ENCODE measurements around the gene CTSL. TPM values are rescaled to one million over a fixed set of nuclear protein-coding genes. Genes with fewer than 3 reads are reported as not detected.

The CTSL gene
- total RNA-seq, 4 donors from 2014 or later = 102 to 290 (median 137) TPM

GRCh38 chr9:87706066-87706739, 19.7 kb upstream of the CTSL start:
- peaks cover 0 to 9% (median 0%) of the 10 kb centered on the region in 3 donors for H3K4me1 ChIP-seq
- TF ChIP-seq EP300 (IDR thresholded peaks at IDR 0.05) = no peak
- TF ChIP-seq POLR2AphosphoS5 (IDR thresholded peaks at IDR 0.05) = no peak
- TF ChIP-seq POLR2A (IDR thresholded peaks at IDR 0.05) = no peak
- TF ChIP-seq, protein P1, sequence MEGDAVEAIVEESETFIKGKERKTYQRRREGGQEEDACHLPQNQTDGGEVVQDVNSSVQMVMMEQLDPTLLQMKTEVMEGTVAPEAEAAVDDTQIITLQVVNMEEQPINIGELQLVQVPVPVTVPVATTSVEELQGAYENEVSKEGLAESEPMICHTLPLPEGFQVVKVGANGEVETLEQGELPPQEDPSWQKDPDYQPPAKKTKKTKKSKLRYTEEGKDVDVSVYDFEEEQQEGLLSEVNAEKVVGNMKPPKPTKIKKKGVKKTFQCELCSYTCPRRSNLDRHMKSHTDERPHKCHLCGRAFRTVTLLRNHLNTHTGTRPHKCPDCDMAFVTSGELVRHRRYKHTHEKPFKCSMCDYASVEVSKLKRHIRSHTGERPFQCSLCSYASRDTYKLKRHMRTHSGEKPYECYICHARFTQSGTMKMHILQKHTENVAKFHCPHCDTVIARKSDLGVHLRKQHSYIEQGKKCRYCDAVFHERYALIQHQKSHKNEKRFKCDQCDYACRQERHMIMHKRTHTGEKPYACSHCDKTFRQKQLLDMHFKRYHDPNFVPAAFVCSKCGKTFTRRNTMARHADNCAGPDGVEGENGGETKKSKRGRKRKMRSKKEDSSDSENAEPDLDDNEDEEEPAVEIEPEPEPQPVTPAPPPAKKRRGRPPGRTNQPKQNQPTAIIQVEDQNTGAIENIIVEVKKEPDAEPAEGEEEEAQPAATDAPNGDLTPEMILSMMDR (IDR thresholded peaks at IDR 0.05) = no peak
- no peaks in the 10 kb centered on the region for H3K9me3 ChIP-seq
- no peak for ATAC-seq
- 100% methylated on average over 1 to 3 of the region's 39 CpGs for WGBS, 2 donors (ENCODE audit: low coverage in 1 of 2)
- H3K27ac ChIP-seq = no peak overlapping the region
- H3K36me3 ChIP-seq = peaks cover 0 to 79% of the 10 kb centered on the region in 2 donors
- no peak overlapping the region for H3K4me3 ChIP-seq
- H3K27me3 ChIP-seq = no peaks in the 10 kb centered on the region

DNA sequence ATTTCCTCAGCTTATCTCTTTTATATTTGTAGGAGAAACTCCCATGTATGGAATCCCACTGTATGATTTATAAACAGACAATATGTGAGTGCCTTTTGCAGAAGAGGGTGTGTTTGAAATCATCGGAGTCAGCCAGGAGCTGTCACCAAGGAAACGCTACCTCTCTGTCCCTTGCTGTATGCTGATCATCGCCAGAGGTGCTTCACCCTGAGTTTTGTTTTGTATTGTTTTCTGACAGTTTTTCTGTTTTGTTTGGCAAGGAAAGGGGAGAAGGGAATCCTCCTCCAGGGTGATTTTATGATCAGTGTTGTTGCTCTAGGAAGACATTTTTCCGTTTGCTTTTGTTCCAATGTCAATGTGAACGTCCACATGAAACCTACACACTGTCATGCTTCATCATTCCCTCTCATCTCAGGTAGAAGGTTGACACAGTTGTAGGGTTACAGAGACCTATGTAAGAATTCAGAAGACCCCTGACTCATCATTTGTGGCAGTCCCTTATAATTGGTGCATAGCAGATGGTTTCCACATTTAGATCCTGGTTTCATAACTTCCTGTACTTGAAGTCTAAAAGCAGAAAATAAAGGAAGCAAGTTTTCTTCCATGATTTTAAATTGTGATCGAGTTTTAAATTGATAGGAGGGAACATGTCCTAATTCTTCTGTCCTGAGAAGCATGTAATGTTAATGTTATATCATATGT, 18.0 kb upstream of the CTSL start:
- TF ChIP-seq, protein P1 (IDR thresholded peaks at IDR 0.05) = no peak
- TF ChIP-seq EP300 (IDR thresholded peaks at IDR 0.05) (no peak), POLR2AphosphoS5 (IDR thresholded peaks at IDR 0.05) (no peak), POLR2A (IDR thresholded peaks at IDR 0.05) (no peak)
- Histone ChIP-seq H3K9me3 (no peaks in the 10 kb centered on the region), H3K27ac (no peak overlapping the region), H3K4me1 (peaks cover 0 to 20% (median 8%) of the 10 kb centered on the region in 3 donors), H3K4me3 (no peak overlapping the region), H3K27me3 (no peaks in the 10 kb centered on the region), H3K36me3 (peaks cover 0 to 64% of the 10 kb centered on the region in 2 donors)
- ATAC-seq = no peak
- whole genome bisulfite sequencing, 2 donors (ENCODE audit: low coverage in 1 of 2) = 41 to 55% methylated on average over 6 of the region's 6 CpGs

DNA sequence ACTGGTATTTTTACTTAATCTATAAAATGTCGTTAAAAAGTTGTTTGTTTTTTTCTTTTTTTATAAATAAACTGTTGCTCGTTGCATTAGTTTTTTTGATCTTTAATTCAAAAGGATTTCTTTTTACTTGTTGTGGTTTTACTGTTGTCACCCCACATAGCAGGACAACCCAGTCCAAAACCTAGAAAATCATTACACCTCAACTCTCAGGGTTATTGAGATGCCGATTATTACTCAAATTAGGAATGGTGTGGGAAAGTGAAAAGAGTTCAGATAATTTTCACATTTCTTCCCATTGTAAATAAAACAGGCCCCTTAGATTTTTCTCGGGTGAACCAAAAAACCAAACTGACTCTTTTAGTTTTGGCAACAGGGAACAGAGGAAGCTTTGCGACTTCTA, 17.4 kb upstream of the CTSL start:
- H3K9me3 ChIP-seq = no peaks in the 10 kb centered on the region
- 64 to 85% methylated on average over 4 to 5 of the region's 5 CpGs for WGBS, 2 donors (ENCODE audit: low coverage in 1 of 2)
- peaks cover 0 to 22% (median 8%) of the 10 kb centered on the region in 3 donors for H3K4me1 ChIP-seq
- no peaks in the 10 kb centered on the region for H3K27me3 ChIP-seq
- no peak overlapping the region for H3K4me3 ChIP-seq
- ATAC-seq = no peak
- TF ChIP-seq POLR2A (IDR thresholded peaks at IDR 0.05) = no peak
- TF ChIP-seq POLR2AphosphoS5 (IDR thresholded peaks at IDR 0.05) = no peak
- TF ChIP-seq EP300 (IDR thresholded peaks at IDR 0.05) = no peak
- TF ChIP-seq, protein P1 (IDR thresholded peaks at IDR 0.05) = no peak
- peaks cover 0 to 58% of the 10 kb centered on the region in 2 donors for H3K36me3 ChIP-seq
- H3K27ac ChIP-seq = no peak overlapping the region

DNA sequence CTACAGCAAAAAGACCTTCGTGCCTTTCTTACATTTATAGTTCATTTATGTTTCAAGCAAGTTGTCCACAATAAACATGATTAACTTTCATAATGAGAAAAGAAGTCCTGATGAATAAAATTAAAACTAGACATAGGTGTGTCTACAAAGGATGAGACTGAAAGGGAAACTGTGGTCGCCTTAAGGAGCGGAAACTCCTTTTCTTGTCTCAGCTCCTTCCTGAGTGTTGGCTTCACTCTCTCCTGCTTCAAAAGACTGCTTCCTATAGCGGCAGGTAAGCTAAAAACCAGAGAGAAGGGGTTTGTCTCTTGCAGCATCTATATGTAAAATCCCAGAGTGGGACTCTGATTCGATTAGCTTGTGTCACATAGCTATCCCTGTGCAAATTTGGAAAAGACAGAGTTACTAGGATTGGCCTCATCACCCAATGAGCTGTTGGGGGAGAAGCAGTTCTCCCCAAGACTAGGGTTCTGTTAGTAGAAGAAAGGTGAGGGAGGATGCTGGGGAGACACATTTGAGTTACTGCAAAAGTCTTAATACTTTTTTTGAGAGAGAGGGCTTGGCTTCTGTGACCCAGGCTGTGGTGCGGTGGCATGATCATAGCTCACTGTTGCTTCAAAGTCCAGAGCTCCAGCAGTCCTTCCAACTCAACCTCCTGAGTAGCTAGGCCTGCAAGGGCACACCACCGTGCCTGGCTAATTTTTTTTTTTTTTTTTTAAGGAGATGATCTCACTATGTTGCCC, 16.8 kb upstream of the CTSL start:
- no peak for ATAC-seq
- Histone ChIP-seq H3K27ac (no peak overlapping the region), H3K9me3 (no peaks in the 10 kb centered on the region), H3K27me3 (no peaks in the 10 kb centered on the region), H3K36me3 (peaks cover 0 to 52% of the 10 kb centered on the region in 2 donors), H3K4me1 (peaks cover 0 to 28% (median 10%) of the 10 kb centered on the region in 3 donors), H3K4me3 (no peak overlapping the region)
- TF ChIP-seq, protein P1 (IDR thresholded peaks at IDR 0.05) = no peak
- no peak for TF ChIP-seq EP300 (IDR thresholded peaks at IDR 0.05)
- no peak for TF ChIP-seq POLR2AphosphoS5 (IDR thresholded peaks at IDR 0.05)
- TF ChIP-seq POLR2A (IDR thresholded peaks at IDR 0.05) = no peak
- WGBS, 2 donors (ENCODE audit: low coverage in 1 of 2) = 84 to 91% methylated on average over 4 to 6 of the region's 7 CpGs
